IMR-90 (cell line): ENCODE results near the gene DNAJB7.

ENCODE experiments used
- MAZ ChIP-seq: IDR thresholded peaks from 2 replicates; pipeline ENCODE4 v1.6.1; 2012; ENCODE audit warnings: low read depth, mild to moderate bottlenecking, low read length, improper control_type of control experiment, moderate library complexity, borderline replicate concordance
- POLR2A ChIP-seq: IDR thresholded peaks from 2 replicates; pipeline ENCODE4 v1.6.1; 2012; ENCODE audit warnings: mild to moderate bottlenecking, low read depth, low read length
- RAD21 ChIP-seq: IDR thresholded peaks from 2 replicates; pipeline ENCODE4 v1.6.1; 2012; ENCODE audit warnings: low read length, improper control_type of control experiment
- RFX5 ChIP-seq: IDR thresholded peaks from 2 replicates; pipeline ENCODE4 v1.8.0; 2012; ENCODE audit warnings: low read depth, mild to moderate bottlenecking, low read length, moderate library complexity
- TF ChIP-seq, protein P1 (sequence below): conservative IDR thresholded peaks from 2 replicates; pipeline ENCODE4 v1.5.1; 2012; ENCODE audit warnings: mild to moderate bottlenecking, low read depth, low read length, improper control_type of control experiment

DNA sequence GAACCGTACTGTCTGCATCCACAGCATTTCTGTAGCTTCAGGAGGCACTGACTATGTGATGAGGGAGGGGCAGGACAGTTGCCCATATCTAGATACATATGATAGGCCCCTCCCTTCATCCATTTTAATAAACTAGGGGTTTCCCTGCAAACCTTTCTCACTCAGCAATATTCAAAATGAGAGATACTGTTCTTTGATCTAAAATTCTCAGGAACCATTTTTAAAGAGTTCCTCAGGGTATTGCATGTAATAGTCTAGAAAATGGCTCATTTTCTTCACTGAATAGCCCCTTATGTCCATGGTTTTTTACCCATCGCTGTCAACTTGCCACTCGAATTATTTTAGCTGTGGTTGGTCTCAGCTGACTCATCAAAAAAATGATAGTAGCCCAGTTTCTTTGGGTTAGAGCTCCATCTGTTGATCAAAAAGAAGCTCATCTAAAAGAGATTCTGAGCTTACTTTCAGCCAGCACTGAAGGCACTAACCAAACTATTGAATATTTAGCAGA is 37.0 kb upstream of the DNAJB7 start:
- TF ChIP-seq, protein P1, sequence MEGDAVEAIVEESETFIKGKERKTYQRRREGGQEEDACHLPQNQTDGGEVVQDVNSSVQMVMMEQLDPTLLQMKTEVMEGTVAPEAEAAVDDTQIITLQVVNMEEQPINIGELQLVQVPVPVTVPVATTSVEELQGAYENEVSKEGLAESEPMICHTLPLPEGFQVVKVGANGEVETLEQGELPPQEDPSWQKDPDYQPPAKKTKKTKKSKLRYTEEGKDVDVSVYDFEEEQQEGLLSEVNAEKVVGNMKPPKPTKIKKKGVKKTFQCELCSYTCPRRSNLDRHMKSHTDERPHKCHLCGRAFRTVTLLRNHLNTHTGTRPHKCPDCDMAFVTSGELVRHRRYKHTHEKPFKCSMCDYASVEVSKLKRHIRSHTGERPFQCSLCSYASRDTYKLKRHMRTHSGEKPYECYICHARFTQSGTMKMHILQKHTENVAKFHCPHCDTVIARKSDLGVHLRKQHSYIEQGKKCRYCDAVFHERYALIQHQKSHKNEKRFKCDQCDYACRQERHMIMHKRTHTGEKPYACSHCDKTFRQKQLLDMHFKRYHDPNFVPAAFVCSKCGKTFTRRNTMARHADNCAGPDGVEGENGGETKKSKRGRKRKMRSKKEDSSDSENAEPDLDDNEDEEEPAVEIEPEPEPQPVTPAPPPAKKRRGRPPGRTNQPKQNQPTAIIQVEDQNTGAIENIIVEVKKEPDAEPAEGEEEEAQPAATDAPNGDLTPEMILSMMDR = peak; percentile 66
- TF ChIP-seq RAD21 (peak; percentile 77), MAZ (no peak), POLR2A (no peak), RFX5 (no peak)
